Activated CD4-positive, alpha-beta T cell treated with anti-CD3 and anti-CD28 coated beads for 1 hour (primary cell): ENCODE data around the gene NUMBL.
"Not testable (repeated sequence)": the region's sequence is repeated elsewhere in the genome, so short reads cannot be mapped to it uniquely, and the experiment has no call there.

Source experiments
- DNase-seq: peaks from one replicate; pipeline ENCODE4 v3.0.0-alpha.2; 2020

Gene NUMBL

DNA sequence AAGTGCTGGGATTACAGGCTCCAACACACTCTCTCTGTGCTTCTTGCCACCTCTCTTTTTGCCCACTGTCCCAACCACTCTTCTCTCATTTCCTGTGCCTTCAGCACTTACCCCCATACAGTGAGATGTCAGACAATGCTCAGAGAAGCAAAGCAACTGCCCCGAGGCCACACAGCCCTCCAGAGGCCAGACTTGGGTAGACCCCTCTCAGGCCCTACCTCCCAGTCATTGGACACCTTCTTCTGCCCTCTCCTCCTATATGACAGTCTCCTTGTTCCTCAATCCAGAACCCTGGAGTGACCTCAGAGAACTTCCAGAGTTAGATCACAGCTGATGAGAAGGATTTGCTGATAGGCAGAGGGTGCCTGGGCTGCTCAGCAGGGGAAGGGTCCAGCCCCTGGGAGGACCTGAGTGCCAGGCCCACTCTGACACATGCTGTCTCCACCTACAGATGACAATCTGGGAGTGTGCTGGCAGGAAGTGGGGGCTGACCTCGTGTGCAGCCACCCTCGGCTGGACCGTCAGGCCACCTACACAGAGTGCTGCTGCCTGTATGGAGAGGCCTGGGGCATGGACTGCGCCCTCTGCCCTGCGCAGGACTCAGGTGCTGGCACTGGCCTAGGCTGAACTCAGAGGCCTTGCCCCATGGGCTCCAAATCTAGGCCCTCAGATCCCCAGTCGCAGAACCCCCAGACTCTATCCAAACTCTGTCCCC is 64.9 kb downstream of the NUMBL start:
- DNase-seq, result no peak

DNA sequence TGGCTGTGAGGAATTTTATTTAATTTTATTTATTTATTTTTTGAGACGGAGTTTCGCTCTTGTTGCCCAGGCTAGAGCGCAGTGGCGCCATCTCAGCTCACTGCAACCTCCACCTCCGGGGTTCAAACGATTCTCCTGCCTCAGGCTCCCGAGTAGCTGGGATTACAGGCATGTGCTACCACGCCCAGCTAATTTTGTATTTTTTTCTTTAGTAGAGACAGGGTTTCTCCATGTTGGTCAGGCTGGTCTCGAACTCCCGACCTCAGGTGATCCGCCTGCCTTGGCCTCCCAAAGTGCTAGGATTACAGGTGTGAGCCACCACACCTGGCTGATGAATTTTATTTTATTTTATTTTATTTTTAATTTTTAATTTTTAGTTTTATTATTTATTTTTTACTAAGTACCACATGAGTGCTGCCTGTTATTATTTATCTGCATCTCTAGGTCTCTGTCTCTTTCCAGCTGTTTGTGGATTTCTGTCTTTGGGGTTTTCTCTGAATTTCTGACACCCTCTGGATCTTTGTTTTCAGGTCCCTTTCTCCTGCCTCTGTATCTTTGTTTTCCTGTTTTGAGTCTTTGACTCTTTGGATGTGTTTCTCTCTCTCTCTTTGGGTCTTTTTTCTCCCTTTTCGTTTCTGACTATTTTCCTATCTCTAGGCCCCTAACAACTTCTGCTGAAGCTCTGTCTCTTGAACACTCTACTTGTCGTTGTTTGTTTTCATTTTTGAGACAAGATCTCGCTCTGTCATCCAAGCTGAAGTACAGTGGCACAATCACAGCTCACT is 65.9 kb downstream of the NUMBL start:
- not testable (repeated sequence) for DNase-seq

DNA sequence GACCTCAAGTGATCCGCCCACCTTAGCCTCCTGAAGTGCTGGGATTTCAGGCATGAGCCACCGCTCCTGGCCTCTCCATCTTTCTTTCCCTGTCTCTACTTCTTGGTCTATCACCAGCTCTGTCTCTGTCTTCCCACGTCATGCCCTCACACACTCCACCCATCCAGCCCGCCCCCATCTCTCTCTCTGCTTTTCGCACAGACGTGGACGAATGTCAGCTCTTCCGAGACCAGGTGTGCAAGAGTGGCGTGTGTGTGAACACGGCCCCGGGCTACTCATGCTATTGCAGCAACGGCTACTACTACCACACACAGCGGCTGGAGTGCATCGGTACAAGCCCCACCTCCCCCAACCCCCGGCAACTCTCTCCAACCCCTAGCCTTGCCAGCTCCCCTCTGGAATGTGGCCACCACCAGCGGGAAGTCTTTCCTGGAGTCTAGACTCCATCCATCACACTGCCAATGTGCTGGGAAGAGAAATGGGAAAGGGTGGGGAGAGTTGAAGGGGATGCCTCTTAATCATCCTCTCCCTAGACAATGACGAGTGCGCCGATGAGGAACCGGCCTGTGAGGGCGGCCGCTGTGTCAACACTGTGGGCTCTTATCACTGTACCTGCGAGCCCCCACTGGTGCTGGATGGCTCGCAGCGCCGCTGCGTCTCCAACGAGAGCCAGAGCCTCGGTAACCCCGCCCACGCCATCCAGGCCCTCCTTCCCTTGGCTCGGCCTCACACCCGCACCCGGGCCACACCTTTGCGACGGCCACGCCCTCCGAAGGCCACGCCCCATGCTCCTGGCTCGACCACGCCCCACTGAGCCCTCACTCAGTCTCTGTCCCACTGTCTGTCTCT is 66.8 kb downstream of the NUMBL start:
- no peak for DNase-seq

DNA sequence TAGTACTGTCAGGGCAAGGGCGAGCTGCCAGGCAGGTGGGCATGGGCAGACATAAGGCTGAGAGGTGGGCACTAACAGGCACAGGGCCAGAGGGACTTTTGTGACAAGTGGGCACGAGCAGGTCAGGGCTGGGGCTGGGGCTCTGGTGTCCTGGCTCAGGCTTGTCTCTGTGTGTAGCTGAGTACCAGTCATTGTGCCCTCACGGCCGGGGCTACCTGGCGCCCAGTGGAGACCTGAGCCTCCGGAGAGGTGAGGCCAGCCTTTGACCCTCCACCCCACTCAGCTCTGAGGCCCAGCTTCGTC is 67.7 kb downstream of the NUMBL start:
- DNase-seq, result no peak

DNA sequence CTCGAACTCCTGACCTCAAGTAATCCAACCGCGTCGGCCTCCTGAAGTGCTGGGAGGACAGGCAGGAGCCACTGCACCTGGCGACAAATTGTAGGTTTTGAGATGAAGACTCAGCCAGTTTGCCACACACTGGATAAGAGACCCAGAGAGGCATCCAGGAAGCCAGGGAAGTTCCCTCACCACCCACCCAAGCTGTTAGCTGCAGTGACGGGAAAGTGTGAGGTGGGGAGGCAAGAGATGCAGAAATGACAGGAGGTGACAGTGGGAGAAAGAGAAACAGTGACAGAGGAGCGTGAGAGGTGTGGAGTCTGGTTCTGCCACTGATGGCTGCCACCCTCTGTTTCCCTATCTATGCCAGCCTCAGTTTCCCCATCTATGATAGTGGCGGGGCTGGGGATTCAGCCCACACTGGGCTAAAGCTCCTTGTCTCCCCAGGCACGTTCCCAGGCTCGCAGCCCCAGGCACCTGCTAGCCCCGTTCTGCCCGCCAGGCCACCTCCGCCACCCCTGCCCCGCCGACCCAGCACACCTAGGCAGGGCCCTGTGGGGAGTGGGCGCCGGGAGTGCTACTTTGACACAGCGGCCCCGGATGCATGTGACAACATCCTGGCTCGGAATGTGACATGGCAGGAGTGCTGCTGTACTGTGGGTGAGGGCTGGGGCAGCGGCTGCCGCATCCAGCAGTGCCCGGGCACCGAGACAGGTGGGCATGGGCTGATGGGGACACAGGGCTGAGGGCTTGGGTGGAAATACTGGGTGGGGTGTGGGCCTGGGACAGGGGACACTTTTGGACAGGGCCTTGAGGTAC is 68.3 kb downstream of the NUMBL start:
- no peak for DNase-seq

DNA sequence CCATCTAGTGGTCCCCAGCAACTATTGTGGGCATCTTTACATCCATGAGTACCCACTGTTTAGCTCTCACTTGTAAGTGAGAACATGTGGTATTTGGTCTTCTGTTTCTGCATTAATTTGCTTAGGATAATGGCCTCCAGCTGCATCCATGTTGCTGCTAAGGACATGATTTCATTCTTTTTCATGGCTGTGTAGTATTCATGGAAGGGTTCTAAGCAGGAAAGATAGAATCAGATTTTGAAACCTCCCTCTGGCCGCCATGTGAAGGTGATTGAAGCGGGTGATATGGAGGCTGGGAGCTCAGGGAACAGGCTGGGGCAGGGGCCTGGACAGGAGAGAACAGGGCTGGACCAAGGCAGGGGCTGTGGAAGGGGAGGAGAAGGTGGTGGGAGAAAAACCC is 69.2 kb downstream of the NUMBL start:
- no peak for DNase-seq

DNA sequence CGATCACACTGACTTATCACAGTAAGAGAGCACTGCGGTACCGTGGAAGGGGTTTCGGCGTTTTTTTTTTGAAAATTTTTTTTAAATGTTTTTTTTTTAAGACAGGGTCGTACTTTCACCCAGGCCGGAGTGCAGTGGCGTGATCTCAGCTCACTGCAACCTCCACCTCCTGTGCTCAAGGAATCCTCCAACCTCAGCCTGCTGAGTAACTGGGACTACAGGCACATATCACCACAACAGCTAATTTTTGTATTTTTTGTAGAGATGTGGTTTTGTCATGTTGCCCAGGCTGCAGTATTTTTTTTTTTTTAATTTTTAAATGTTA is 70.3 kb downstream of the NUMBL start:
- no peak for DNase-seq

DNA sequence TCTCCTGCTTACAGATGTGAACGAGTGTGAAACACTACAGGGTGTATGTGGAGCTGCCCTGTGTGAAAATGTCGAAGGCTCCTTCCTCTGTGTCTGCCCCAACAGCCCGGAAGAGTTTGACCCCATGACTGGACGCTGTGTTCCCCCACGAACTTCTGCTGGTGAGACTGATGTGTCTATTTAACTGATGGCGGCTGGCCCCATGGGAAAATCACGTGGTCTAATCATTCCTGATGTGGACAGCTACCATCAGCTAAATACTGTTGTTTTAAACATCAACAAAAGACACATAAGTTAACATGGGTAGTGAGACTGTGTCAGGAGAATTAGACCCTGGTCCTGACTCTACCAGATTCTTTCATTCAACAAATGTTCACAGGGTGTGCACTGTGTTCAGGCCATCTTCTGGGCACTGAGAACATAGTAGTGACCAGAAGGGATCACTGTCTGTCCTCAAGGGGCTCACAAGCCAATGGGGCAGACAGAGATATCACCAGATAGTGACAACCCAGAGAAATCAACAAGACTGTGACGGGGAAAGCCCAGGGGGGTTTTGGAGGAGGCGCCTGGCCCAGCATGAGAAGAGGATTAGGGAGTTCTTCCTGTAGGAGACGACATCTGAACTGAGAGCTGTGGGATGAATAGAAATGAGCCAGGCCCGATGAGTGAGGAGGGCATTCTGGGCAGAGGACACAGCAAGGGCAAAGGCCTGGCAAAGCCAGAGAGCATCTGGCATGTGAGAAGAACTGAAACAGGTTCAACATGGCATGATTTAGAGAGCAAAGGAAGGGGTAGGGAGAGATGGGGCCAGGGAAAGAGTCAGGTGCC is 70.9 kb downstream of the NUMBL start:
- DNase-seq, result no peak

DNA sequence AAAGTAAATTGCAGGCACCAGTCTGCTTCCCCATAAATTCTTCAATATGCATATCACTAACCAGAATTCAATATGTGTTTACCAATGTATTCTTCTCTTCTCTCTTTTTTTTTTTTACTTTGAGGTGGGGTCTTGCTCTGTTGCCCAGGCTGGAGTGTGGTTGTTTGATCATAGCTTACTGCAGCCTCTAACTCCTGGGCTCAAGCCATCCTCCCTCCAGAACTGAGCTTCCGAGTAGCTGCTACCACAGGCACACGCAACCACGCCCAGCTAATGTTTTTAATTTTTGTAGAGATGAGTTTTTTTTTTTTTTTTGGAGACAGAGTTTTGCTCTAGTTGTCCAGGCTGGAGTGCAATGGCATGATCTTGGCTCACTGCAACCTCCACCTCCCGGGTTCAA is 72.5 kb downstream of the NUMBL start:
- no peak for DNase-seq

DNA sequence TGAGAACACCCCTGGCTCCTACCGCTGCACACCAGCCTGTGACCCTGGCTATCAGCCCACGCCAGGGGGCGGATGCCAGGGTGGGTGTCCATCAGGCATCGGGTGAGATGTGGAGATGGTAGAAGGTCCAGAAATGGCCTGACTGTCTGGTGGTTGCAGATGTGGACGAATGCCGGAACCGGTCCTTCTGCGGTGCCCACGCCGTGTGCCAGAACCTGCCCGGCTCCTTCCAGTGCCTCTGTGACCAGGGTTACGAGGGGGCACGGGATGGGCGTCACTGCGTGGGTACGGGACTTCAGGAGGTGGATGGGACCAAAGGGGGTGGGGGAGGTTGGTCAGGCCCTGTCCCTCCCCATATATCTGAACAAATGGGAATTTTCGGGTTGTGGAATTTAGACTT is 73.5 kb downstream of the NUMBL start:
- DNase-seq, result no peak

DNA sequence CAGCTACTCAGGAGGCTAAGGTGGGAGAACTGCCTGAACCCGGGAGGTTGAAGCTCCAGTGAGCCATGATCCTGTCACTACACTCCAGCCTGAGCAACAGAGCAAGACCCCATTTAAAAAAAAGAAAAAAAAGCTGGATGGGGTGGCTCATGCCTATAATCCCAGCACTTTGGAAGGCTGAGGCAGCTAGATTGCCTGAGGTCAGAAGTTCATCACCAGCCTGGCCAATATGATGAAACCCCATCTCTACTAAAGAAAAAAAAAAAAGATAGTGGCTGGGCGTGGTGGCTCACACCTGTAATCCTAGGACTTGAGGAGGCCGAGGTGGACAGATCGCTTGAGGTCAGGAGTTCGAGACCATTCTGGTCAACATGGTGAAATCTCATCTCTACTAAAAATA is 74.3 kb downstream of the NUMBL start:
- no peak for DNase-seq
